HepG2 (cell line): ENCODE measurements around the gene CPNE2. TPM values are rescaled to one million over a fixed set of nuclear protein-coding genes. Genes with fewer than 3 reads are reported as not detected.

Experiments
- CREM ChIP-seq, 2 experiments: sonication (generic) in 1 of 2; formaldehyde crosslinking in 1 of 2; IDR thresholded peaks; 2 replicates each; pipeline versions ENCODE4 v1.4.0 to v1.6.1; 2016 to 2020; ENCODE audit warnings: antibody characterized with exemption in 1 of 2, mild to moderate bottlenecking in 1 of 2, missing genetic modification reagents in 1 of 2
- DRAP1 ChIP-seq: IDR thresholded peaks from 2 replicates; pipeline ENCODE4 v1.6.1; 2016; ENCODE audit warnings: missing genetic modification reagents, missing compliant biosample characterization
- ELF3 ChIP-seq: IDR thresholded peaks from 2 replicates; pipeline ENCODE4 v1.6.1; 2016; ENCODE audit warnings: missing genetic modification reagents, missing compliant biosample characterization
- FOXA3 ChIP-seq: IDR thresholded peaks from 2 replicates; pipeline ENCODE4 v1.6.1; 2016; ENCODE audit warnings: missing genetic modification reagents, missing compliant biosample characterization
- GFI1 ChIP-seq: sonication (generic); formaldehyde crosslinking; IDR thresholded peaks from 2 replicates; pipeline ENCODE4 v1.5.0; 2020; ENCODE audit warnings: missing genetic modification reagents, mild to moderate bottlenecking, borderline replicate concordance
- KDM3A ChIP-seq: IDR thresholded peaks from 2 replicates; pipeline ENCODE4 v1.6.1; 2018; ENCODE audit warnings: low read depth, missing compliant biosample characterization
- MBNL3 ChIP-seq: fragments of 250-450 bp; sonication (Bioruptor Pico); conservative IDR thresholded peaks from 2 replicates; pipeline ENCODE4 v1.8.0; 2022; ENCODE audit warnings: mild to moderate bottlenecking, inconsistent platforms
- MED1 ChIP-seq: sonication (generic); formaldehyde crosslinking; IDR thresholded peaks from 2 replicates; pipeline ENCODE4 v1.4.0; 2020; ENCODE audit warnings: missing genetic modification reagents
- MXD4 ChIP-seq: IDR thresholded peaks from 2 replicates; pipeline ENCODE4 v1.6.1; 2016; ENCODE audit warnings: mild to moderate bottlenecking, missing biosample characterization, missing genetic modification reagents
- PHF5A ChIP-seq: IDR thresholded peaks from one replicate; pipeline ENCODE4 v1.6.1; 2018; ENCODE audit warnings: low read depth, missing genetic modification reagents; ENCODE audit not compliant: unreplicated experiment
- RAD21 ChIP-seq: fragments of 450-650 bp; formaldehyde crosslinking; IDR thresholded peaks from 2 replicates; pipeline ENCODE4 v1.5.0; 2020; ENCODE audit warnings: mild to moderate bottlenecking
- RCOR2 ChIP-seq: IDR thresholded peaks from 2 replicates; pipeline ENCODE4 v1.6.1; 2016; ENCODE audit warnings: missing biosample characterization, missing genetic modification reagents
- RXRB ChIP-seq: IDR thresholded peaks from 2 replicates; pipeline ENCODE4 v1.6.1; 2016; ENCODE audit warnings: borderline replicate concordance, missing genetic modification reagents, missing compliant biosample characterization
- SAFB2 ChIP-seq: sonication (generic); formaldehyde crosslinking; IDR thresholded peaks from 2 replicates; pipeline ENCODE4 v1.5.1; 2020; ENCODE audit warnings: missing genetic modification reagents, low read depth, mild to moderate bottlenecking, borderline replicate concordance
- THYN1 ChIP-seq: sonication (generic); formaldehyde crosslinking; IDR thresholded peaks from 2 replicates; pipeline ENCODE4 v1.8.1; 2023; ENCODE audit warnings: low read depth, mild to moderate bottlenecking, moderate library complexity, missing genetic modification reagents, borderline replicate concordance
- ZBTB20 ChIP-seq: sonication (generic); formaldehyde crosslinking; IDR thresholded peaks from 2 replicates; pipeline ENCODE4 v1.8.1; 2023; ENCODE audit warnings: missing genetic modification reagents, low read depth, mild to moderate bottlenecking, borderline replicate concordance
- ZFP37 ChIP-seq: sonication (generic); formaldehyde crosslinking; IDR thresholded peaks from 2 replicates; pipeline ENCODE4 v1.4.0; 2020; ENCODE audit warnings: missing genetic modification reagents, borderline replicate concordance
- ZHX1 ChIP-seq: sonication (generic); formaldehyde crosslinking; IDR thresholded peaks from 2 replicates; pipeline ENCODE4 v1.8.1; 2022; ENCODE audit warnings: low read depth, mild to moderate bottlenecking, missing genetic modification reagents
- ZNF224 ChIP-seq: sonication (generic); formaldehyde crosslinking; IDR thresholded peaks from 2 replicates; pipeline ENCODE4 v1.5.0; 2020; ENCODE audit warnings: mild to moderate bottlenecking, missing genetic modification reagents
- ZNF256 ChIP-seq: sonication (generic); formaldehyde crosslinking; conservative IDR thresholded peaks from 2 replicates; pipeline ENCODE4 v1.4.0; 2020; ENCODE audit warnings: missing genetic modification reagents
- ZNF644 ChIP-seq: IDR thresholded peaks from 2 replicates; pipeline ENCODE4 v1.6.1; 2016; ENCODE audit warnings: low read depth
- ZNF652 ChIP-seq: IDR thresholded peaks from 2 replicates; pipeline ENCODE4 v1.6.1; 2016; ENCODE audit warnings: low read depth, borderline replicate concordance
- ZSCAN9 ChIP-seq: IDR thresholded peaks from 2 replicates; pipeline ENCODE4 v1.6.1; 2016; ENCODE audit warnings: borderline replicate concordance
- polyA plus RNA-seq, 8 experiments: library from polyadenylated mRNA; depleted of rRNA in 3 of 8; stranded (reverse) in 7 of 8; unstranded in 1 of 8; fragments of >200 nt; fragmentation: Illumina TruSeq in 4 of 8; extraction: Trizol in 4 of 8; gene quantifications; 2 replicates each; pipeline versions ENCODE4 v1.2.1 to v1.2.3, GENCODE V29; 2011 to 2016; ENCODE audit warnings: low read depth in 4 of 8, missing spikeins in 1 of 8, mixed read lengths in 1 of 8; ENCODE audit not compliant: insufficient read depth in 1 of 8
- total RNA-seq, 5 experiments: library from RNA; depleted of rRNA; stranded (reverse); fragments of >200 nt; fragmentation: Illumina TruSeq; extraction: Trizol; gene quantifications; 2 replicates each; pipeline ENCODE4 v1.2.3, GENCODE V29; 2016; ENCODE audit warnings: low read depth in 1 of 5
- TF ChIP-seq, protein P1 (sequence below): IDR thresholded peaks from 2 replicates; pipeline ENCODE4 v1.6.1; 2018; ENCODE audit warnings: missing genetic modification reagents, mild to moderate bottlenecking, missing compliant biosample characterization
- TF ChIP-seq, protein P2 (sequence below): IDR thresholded peaks from 2 replicates; pipeline ENCODE4 v1.6.1; 2016
- TF ChIP-seq, protein P3 (sequence below): sonication (generic); formaldehyde crosslinking; IDR thresholded peaks from 2 replicates; pipeline ENCODE4 v1.9.0; 2022; ENCODE audit warnings: missing genetic modification reagents, mild to moderate bottlenecking, borderline replicate concordance

CPNE2 gene
- total and polyA plus RNA-seq, 2 of the 13 experiments (the other 11 are each of a cell fraction or from before 2014, with no cell fraction given), result 10.6 to 23.3 TPM

DNA sequence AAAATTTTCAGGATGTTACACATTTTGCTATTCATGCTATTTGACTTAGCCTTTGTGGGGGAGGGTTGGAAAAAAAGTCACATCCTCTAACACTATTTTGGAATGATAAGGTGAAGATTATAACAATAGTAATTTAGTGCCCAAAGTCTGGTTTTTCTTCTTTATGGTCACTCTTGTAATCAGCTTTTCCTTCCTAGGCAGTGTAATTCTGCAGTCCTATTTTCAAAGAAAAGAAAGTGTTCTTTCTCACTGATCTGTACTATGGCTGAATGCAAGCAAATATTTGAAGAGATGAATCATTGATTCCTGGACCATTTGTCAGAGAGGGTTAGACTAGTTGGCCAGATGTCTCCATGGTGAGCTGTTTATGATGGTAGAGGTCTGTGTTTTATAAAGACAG is 102.1 kb downstream of the CPNE2 start (continued):
- TF ChIP-seq ZNF224 (CRISPR knock-in tag) (no peak), PHF5A (CRISPR knock-in tag) (peak; percentile 60), ZBTB20 (0 out of 2 replicates have a peak, but pooled peaks have one; percentile 45), ZNF256 (CRISPR knock-in tag) (no peak), CREM (IDR thresholded peaks at IDR 0.05) (peak; percentile 50; the same call in 1 of the 2 replicates), CREM (CRISPR knock-in tag; IDR thresholded peaks at IDR 0.05) (no peak), ZNF652 (CRISPR knock-in tag) (peak; percentile 41; the same call in 1 of the 2 replicates), RAD21 (no peak), SAFB2 (CRISPR knock-in tag) (no peak), MXD4 (CRISPR knock-in tag) (0 out of 2 replicates have a peak, but pooled peaks have one; percentile 51), MED1 (CRISPR knock-in tag) (peak; percentile 72; the same call in 1 of the 2 replicates), ZHX1 (CRISPR knock-in tag) (no peak), THYN1 (CRISPR knock-in tag) (no peak), FOXA3 (CRISPR knock-in tag) (peak; percentile 90), RXRB (CRISPR knock-in tag) (peak; percentile 75; the same call in 1 of the 2 replicates), RCOR2 (CRISPR knock-in tag) (peak; percentile 87), DRAP1 (CRISPR knock-in tag) (peak; percentile 49; the same call in 1 of the 2 replicates), MBNL3 (CRISPR knock-in tag) (no peak), ZFP37 (CRISPR knock-in tag) (no peak), GFI1 (CRISPR knock-in tag) (peak; percentile 48; the same call in 1 of the 2 replicates), ZSCAN9 (peak; percentile 62; the same call in 1 of the 2 replicates), KDM3A (CRISPR knock-in tag) (no peak), ZNF644 (CRISPR knock-in tag) (peak; percentile 79; the same call in 1 of the 2 replicates), ELF3 (peak; percentile 57; the same call in 1 of the 2 replicates)
- TF ChIP-seq, protein P1, sequence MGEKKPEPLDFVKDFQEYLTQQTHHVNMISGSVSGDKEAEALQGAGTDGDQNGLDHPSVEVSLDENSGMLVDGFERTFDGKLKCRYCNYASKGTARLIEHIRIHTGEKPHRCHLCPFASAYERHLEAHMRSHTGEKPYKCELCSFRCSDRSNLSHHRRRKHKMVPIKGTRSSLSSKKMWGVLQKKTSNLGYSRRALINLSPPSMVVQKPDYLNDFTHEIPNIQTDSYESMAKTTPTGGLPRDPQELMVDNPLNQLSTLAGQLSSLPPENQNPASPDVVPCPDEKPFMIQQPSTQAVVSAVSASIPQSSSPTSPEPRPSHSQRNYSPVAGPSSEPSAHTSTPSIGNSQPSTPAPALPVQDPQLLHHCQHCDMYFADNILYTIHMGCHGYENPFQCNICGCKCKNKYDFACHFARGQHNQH (CRISPR knock-in tag), result peak; percentile 47; the same call in 1 of the 2 replicates
- TF ChIP-seq, protein P2, sequence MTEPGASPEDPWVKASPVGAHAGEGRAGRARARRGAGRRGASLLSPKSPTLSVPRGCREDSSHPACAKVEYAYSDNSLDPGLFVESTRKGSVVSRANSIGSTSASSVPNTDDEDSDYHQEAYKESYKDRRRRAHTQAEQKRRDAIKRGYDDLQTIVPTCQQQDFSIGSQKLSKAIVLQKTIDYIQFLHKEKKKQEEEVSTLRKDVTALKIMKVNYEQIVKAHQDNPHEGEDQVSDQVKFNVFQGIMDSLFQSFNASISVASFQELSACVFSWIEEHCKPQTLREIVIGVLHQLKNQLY (CRISPR knock-in tag), result no peak
- TF ChIP-seq, protein P3, sequence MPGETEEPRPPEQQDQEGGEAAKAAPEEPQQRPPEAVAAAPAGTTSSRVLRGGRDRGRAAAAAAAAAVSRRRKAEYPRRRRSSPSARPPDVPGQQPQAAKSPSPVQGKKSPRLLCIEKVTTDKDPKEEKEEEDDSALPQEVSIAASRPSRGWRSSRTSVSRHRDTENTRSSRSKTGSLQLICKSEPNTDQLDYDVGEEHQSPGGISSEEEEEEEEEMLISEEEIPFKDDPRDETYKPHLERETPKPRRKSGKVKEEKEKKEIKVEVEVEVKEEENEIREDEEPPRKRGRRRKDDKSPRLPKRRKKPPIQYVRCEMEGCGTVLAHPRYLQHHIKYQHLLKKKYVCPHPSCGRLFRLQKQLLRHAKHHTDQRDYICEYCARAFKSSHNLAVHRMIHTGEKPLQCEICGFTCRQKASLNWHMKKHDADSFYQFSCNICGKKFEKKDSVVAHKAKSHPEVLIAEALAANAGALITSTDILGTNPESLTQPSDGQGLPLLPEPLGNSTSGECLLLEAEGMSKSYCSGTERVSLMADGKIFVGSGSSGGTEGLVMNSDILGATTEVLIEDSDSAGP (CRISPR knock-in tag), result no peak
